Endothelial cell of umbilical vein (primary cell): ENCODE data around the gene ANGPT4. TPM values are rescaled to one million over a fixed set of nuclear protein-coding genes. Genes with fewer than 3 reads are reported as not detected.

ENCODE experiments used
- BruUV-seq: library from RNA; stranded (reverse); fragments of 400-500 nt; replicated peaks from 2 replicates; lab custom pipeline; 2021; lab: Mats Ljungman, UMichigan
- CTCF ChIA-PET: fragments of 300-600, 350-600 bp; sonication (Branson Sonifier 250); formaldehyde crosslinking; loops from one replicate; lab custom pipeline; 2021; ENCODE audit warnings: antibody characterized with exemption, inconsistent platforms; lab: Charles Lee
- POLR2A ChIA-PET: fragments of 300-600, 350-600 bp; sonication (Branson Sonifier 250); formaldehyde crosslinking; loops from one replicate; lab custom pipeline; 2021; ENCODE audit warnings: antibody characterized with exemption, inconsistent platforms; lab: Charles Lee
- DNase-seq: peaks from one replicate; pipeline ENCODE4 v3.0.0-alpha.2; 2011; ENCODE audit warnings: low read depth, low spot score
- FAIRE-seq: peaks from 2 replicates; lab custom pipeline; 2011; peaks lifted over from hg19 to GRCh38; lab: Jason Lieb, UNC
- H2AFZ ChIP-seq: 2 replicates; pipeline ENCODE4 v1.6.0; 2012; ENCODE audit warnings: low read depth, low read length, control low read depth, inconsistent platforms
- H3K27ac ChIP-seq: 2 replicates; pipeline ENCODE4 v1.5.1; 2011; ENCODE audit warnings: low read depth, mild to moderate bottlenecking, control low read depth, low read length, moderate library complexity; ENCODE audit not compliant: insufficient read depth
- H3K27me3 ChIP-seq, 2 experiments: 2 replicates each; pipeline versions ENCODE4 v1.6.0 to v1.6.1; 2011; ENCODE audit warnings: low read length in 2 of 2, mixed read lengths in 1 of 2; ENCODE audit not compliant: control insufficient read depth in 2 of 2, insufficient read depth in 2 of 2
- H3K36me3 ChIP-seq, 2 experiments: 2 replicates in 1 of 2; 3 replicates in 1 of 2; pipeline ENCODE4 v1.5.1; 2011; ENCODE audit warnings: low read length in 2 of 2, mild to moderate bottlenecking in 1 of 2, moderate library complexity in 1 of 2; ENCODE audit not compliant: control insufficient read depth in 2 of 2, insufficient read depth in 2 of 2; ENCODE audit errors: extremely low read depth in 1 of 2
- H3K4me1 ChIP-seq: 3 replicates; pipeline ENCODE4 v1.5.1; 2011; ENCODE audit warnings: mild to moderate bottlenecking, low read length; ENCODE audit not compliant: control insufficient read depth, insufficient read depth; ENCODE audit errors: extremely low read depth
- H3K4me2 ChIP-seq: 2 replicates; pipeline ENCODE4 v1.6.1; 2011; ENCODE audit warnings: low read length, control low read depth, mixed read lengths; ENCODE audit not compliant: insufficient read depth
- H3K4me3 ChIP-seq, 3 experiments: fragments of 200-600 bp in 1 of 3; sonication (generic), shearing (Covaris generic) in 1 of 3; replicated peaks in 1 of 3; 2 replicates each; pipeline ENCODE4 v1.5.1; 2011 to 2016; ENCODE audit warnings: control low read depth in 3 of 3, low read length in 3 of 3, mild to moderate bottlenecking in 2 of 3, inconsistent platforms in 1 of 3, low read depth in 1 of 3, moderate library complexity in 1 of 3; ENCODE audit not compliant: insufficient read depth in 1 of 3
- H3K79me2 ChIP-seq: 2 replicates; pipeline ENCODE4 v1.6.0; 2012; ENCODE audit warnings: low read length, inconsistent platforms; ENCODE audit not compliant: control insufficient read depth, insufficient read depth
- H3K9ac ChIP-seq: replicated peaks from 2 replicates; pipeline ENCODE3; 2011; ENCODE audit warnings: low read length, control low read depth; ENCODE audit not compliant: insufficient read depth; ENCODE audit errors: extremely low read depth
- H3K9me1 ChIP-seq: replicated peaks from 3 replicates; pipeline ENCODE4 v1.6.0; 2011; ENCODE audit warnings: mild to moderate bottlenecking, low read length; ENCODE audit not compliant: control insufficient read depth, insufficient read depth; ENCODE audit errors: extremely low read depth
- H3K9me3 ChIP-seq: replicated peaks from 2 replicates; pipeline ENCODE4 v1.5.1; 2012; ENCODE audit warnings: low read length, inconsistent platforms; ENCODE audit not compliant: control insufficient read depth, insufficient read depth
- H4K20me1 ChIP-seq: replicated peaks from 2 replicates; pipeline ENCODE3; 2011; ENCODE audit warnings: mild to moderate bottlenecking, low read length; ENCODE audit not compliant: control insufficient read depth, insufficient read depth; ENCODE audit errors: extremely low read depth
- CTCF ChIP-seq, 2 donors: IDR thresholded peaks; 1 replicate in 1 of 2; 2 replicates in 1 of 2; pipeline ENCODE4 v1.5.1; 2011; ENCODE audit warnings: low read length in 2 of 2, mild to moderate bottlenecking in 2 of 2, moderate library complexity in 2 of 2, control low read depth in 1 of 2, inconsistent platforms in 1 of 2, low read depth in 1 of 2; ENCODE audit not compliant: insufficient read depth in 1 of 2; ENCODE audit errors: extremely low read depth in 1 of 2
- EZH2 ChIP-seq: IDR thresholded peaks from 2 replicates; pipeline ENCODE4 v1.6.1; 2012; ENCODE audit warnings: borderline replicate concordance, low read depth, mild to moderate bottlenecking, moderate library complexity, low read length, inconsistent platforms; ENCODE audit not compliant: severe bottlenecking
- FOS ChIP-seq: IDR thresholded peaks from 2 replicates; pipeline ENCODE4 v1.6.1; 2011; ENCODE audit warnings: mild to moderate bottlenecking, low read length, moderate library complexity, borderline replicate concordance; ENCODE audit not compliant: insufficient read depth
- GATA2 ChIP-seq: IDR thresholded peaks from 2 replicates; pipeline ENCODE4 v1.7.0; 2011; ENCODE audit warnings: low read depth, mild to moderate bottlenecking, moderate library complexity, mixed read lengths, low read length; ENCODE audit not compliant: insufficient read length, insufficient read depth
- JUN ChIP-seq: IDR thresholded peaks from 2 replicates; pipeline ENCODE4 v1.6.1; 2011; ENCODE audit warnings: borderline replicate concordance, low read depth; ENCODE audit not compliant: insufficient read length, insufficient read depth
- MAX ChIP-seq: IDR thresholded peaks from 2 replicates; pipeline ENCODE4 v1.6.1; 2011; ENCODE audit not compliant: insufficient read depth, insufficient read length
- MYC ChIP-seq: IDR thresholded peaks from one replicate; pipeline ENCODE4 v1.6.1; 2011; ENCODE audit warnings: mild to moderate bottlenecking, low read depth, low read length
- POLR2A ChIP-seq: IDR thresholded peaks from 2 replicates; pipeline ENCODE4 v1.6.1; 2012; ENCODE audit warnings: low read depth, mild to moderate bottlenecking, control low read depth, low read length
- POLR2AphosphoS5 ChIP-seq: IDR thresholded peaks from 2 replicates; pipeline ENCODE4 v1.6.1; 2012; ENCODE audit warnings: low read depth, mild to moderate bottlenecking, control low read depth, low read length, moderate library complexity; ENCODE audit not compliant: insufficient read depth
- dilution Hi-C: fragments of 300-500 bp; cut with MboI; formaldehyde crosslinking; loops from one replicate; pipeline ENCODE4 v1.15.0; 2019; ENCODE audit warnings: low sequenced_read_pairs; ENCODE audit not compliant: extremely low pct_ligation_motif_present
- intact Hi-C: fragments of 100-400 bp; cut with micrococcal nuclease; formaldehyde crosslinking; loops from one replicate; pipeline ENCODE4 v1.10.0; 2022
- polyA plus RNA-seq, 4 experiments: library from polyadenylated mRNA; depleted of rRNA in 3 of 4; stranded (reverse) in 3 of 4; unstranded in 1 of 4; fragments of >200 nt; gene quantifications; 2 replicates each; pipeline versions ENCODE4 v1.2.1 to v1.2.3, GENCODE V29; 2011 to 2012; ENCODE audit warnings: missing spikeins in 1 of 4
- total RNA-seq: library from RNA; stranded (reverse); gene quantifications from 2 replicates; pipeline ENCODE4 v1.2.3, GENCODE V29; 2021

Gene ANGPT4
- total and polyA plus RNA-seq, 2 donors (not counting 3 experiments of a cell fraction or from before 2014, with no cell fraction given) = not detected

- intact Hi-C loops = no loop called here
- Histone ChIP-seq H3K79me2 (peaks cover 3% of the 10 kb centered on the region), H3K4me1 (peaks cover 11% of the 10 kb centered on the region), H3K9me1 (no peaks in the 10 kb centered on the region), H3K4me2 (no peak overlapping the region), H3K27ac (no peak overlapping the region), H4K20me1 (no peaks in the 10 kb centered on the region), H3K9me3 (no peaks in the 10 kb centered on the region), H3K4me3 (no peak overlapping the region), H3K27me3 (no peaks in the 10 kb centered on the region), H2AFZ (no peak overlapping the region), H3K9ac (no peak overlapping the region), H3K36me3 (no peaks in the 10 kb centered on the region)
- BruUV-seq = no TSS peak
- dilution Hi-C loops = no loop called here
- TF ChIP-seq CTCF (IDR thresholded peaks at IDR 0.05; ENCODE audit: extremely low read depth in 1 of 2, insufficient read depth in 1 of 2, low read depth in 1 of 2, low read length in 2 of 2) (no peak), FOS (no peak), GATA2 (no peak), MYC (no peak), EZH2 (no peak), JUN (no peak), MAX (no peak), POLR2A (no peak), POLR2AphosphoS5 (no peak)
- DNase-seq (no peak), FAIRE-seq (no peak)
- CTCF ChIA-PET = interaction anchor here (0.7 kb wide), 1 partner anchor 11 kb away, joined by 3 read pairs; no protein-coding TSS in a partner anchor
- POLR2A ChIA-PET = no interaction called here
These were observed 61.5 kb downstream of the ANGPT4 start for GRCh38 chr20:854601-855000.
